GM19328 (cell line): ENCODE results near the gene ILKAP.
A peak's percentile ranks its signal among the peaks of the same experiment; 100 is the strongest.

Source experiments
- ATAC-seq: cut with Tn5 transposase; IDR thresholded peaks from one replicate; pipeline ENCODE4 v1.9.1; 2021; ENCODE audit warnings: mild to moderate bottlenecking, moderate library complexity; ENCODE audit not compliant: unreplicated experiment

The ILKAP gene

DNA sequence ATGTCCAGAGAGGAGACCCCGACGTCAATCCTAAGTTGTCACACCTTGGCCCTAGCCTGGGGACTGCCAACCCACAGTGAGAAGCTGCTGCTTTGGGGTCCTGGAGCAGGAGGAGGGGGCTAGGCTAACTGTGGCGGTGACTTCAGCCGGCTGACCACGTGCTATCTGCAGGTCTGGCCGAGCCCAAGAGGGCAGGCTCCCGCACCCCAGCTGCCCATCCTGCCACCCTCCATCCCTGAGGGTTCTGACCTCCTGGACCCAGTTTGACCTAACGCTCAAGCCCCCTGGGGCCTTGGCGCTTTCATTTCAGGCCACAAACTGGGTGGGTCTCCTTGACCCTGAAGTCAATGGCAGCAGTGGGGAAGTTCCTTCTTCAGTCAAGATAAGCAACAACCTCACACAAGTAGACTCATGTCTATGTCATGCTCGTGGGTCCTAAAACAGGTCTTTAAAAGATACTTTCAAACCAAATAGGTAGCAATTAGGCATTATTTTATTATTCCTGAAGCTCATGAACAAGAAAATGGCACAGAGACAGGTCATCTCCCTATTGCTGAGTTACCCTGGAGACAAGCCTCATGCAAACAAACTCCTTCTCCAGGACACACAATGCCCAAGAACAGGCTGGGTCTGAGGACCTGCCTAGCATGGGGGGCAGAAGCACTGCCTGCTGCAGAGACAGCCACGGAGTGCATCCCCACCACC, 34.1 kb upstream of the ILKAP start:
- ATAC-seq = no peak

DNA sequence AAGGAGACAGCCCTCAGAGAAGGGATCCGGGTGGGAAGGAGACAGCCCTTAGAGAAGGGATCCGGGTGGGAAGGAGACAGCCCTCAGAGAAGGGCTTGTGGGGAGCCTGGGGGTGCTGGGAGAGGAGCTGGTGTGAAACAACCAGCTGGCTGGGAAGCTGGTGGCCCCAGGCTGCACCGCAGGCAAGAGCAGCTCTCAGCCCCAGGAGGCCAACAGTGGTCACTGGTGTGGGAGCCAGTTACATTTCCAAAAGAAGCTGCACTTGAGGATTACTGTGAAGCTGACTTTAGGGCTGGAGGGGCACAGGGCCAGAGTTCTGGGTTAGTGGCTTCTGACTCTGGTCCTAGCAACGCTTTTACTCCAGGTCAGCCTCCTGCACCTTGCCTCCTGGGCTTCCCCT, 33.1 kb upstream of the ILKAP start:
- no peak for ATAC-seq

DNA sequence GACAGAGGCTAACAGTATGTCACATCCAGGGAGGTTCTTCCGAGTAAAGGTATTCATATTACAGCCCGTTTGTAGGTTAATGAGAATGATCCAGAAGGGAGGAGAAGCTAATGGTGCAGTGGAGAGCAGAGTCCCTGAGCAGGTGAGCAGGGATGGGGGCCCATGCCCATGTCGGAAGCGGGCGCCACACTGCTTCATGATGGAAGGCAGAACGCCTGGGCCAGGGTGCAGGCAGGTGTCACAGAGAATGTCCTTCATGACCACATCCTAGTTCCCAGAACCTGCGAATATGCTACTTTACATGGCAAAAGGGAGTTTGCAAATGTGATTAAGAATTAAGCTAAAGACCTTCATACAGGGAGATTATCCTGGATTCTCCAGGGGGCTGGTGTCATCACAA, 32.4 kb upstream of the ILKAP start:
- ATAC-seq = no peak

DNA sequence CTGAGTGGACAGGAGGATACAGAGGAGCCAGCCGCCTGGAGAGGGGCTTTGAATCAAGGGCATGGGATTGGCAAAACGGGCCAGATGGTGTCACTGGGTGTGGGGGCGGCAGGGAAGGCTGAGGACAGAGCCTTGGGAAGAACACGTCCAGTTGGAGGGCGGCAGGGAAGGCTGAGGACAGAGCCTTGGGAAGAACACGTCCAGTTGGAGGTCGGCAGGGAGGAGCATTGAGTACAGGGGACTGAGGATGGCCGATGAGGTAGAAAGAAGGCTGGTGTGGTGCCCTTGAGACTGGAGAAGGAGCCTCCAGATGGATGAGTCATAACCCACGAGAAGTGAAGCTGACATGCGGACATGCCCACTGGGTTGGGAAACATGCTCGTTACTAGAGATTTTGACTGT, 31.8 kb upstream of the ILKAP start:
- no peak for ATAC-seq

DNA sequence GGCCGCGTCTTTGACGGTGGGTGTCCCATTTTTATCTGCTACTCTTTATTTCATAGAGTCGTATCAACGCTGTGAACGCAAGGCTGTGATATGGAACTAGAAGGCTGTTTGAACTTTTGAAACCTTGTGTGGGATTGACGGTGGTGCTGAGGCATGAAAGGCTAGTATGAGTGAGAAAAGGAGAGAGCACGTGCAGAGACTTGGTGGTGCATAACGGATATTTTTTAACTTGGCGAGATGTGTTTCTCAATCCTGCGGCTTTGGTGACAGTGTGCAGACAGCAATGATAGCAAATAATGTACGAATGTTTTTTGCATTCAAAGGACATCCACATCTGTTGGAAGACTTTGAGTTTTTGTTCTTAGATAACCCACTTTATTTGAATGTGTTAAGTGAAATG, 30.1 kb upstream of the ILKAP start:
- no peak for ATAC-seq

DNA sequence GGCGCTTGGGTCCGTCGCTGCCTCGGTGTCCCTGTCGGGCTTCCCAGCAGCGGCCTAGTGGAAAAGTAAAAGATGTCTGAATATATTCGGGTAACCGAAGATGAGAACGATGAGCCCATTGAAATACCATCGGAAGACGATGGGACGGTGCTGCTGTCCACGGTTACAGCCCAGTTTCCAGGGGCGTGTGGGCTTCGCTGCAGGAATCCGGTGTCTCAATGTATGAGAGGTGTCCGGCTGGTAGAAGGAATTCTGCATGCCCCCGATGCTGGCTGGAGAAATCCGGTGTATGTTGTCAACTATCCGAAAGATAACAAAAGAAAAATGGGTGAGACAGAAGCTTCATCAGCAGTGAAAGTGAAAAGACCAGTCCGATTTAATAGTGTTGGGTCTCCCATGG, 28.3 kb upstream of the ILKAP start:
- ATAC-seq = no peak

DNA sequence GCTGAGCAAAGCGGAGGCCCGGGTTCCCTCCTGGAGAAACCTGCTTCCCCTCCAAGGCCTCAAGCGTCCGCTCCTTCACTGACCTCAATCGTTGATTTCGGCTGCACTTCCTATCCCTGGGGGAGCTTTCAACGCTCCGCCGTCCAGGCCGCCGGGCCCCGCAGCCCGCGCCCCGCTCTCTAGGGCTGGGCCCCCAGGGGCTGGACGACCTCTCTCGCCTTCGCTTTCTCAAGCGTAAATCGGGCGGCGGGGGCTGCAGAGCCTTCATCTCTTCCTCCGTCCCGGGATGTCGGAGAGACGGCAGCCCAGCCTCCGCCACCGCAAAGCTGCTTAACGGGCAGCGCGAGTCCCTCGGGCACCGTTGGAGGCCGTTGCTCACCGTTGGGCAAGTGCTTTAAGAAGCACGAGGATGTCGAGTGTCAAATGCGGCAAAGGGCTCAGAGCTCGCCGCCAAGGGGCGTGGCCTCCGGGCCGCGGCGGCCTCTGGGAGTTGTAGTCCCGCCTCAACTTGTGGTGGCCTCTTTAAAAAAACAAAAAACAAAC, 27.8 kb upstream of the ILKAP start:
- peak; percentile 68 for ATAC-seq

DNA sequence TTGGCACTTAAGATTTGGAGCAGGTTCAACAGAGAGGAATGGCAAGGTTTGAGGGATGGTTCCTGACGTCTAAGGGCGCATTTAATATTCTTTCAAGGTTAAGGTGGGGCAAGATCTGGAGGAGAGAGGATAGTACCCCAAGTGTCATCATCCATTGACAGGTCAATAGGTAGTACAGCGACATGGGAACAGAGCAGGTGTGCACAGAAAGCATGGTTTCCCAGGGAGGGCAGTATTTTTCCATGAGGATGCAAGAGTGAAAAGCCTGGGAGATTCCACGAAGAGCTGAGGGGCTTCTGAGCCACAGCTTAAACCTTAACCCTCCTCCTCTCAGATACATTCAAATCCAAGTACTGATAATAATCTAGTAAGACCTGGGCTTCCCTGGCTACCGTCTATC, 27.2 kb upstream of the ILKAP start:
- ATAC-seq = no peak

DNA sequence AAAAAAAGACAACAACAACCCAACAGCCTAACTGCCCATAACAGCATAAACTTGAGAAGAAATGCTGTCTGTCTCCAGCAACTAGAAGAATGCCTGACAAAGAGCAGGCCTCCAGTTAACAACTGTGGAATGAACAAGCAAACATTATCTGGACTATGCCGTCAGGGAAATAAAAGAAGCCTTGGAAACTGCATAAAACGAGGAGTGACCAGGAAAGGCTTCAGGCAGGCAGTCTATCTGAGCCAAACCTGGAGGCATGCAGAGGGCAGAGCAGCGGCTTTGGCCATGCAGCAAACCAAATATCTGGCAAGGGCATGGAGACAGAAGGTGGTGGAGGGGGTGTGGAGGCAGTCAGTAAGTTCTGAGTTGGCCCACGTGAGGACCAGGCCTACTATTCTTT, 25.2 kb upstream of the ILKAP start:
- no peak for ATAC-seq

DNA sequence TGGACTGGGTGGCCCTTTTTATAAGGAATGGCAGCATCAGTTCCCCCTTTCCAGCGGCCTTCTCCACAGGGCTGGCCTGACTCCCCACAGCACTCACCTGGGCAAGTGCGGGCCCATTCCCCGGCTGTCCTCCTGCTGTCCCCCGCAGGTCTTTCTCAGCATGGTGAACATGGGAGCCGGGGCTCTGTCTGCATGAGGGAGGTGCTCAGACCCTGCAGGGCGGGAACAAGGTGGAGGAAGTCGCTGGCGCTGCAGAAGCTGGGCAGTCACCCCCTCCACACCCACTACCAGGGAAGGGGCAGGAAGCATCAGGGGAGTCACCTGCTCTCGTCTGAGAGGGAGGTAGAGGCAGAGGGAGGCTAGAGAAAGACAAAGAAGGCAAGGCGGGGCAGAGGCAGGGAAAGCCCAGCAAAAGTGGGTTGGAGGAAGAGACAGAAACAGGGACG, 24.1 kb upstream of the ILKAP start:
- no peak for ATAC-seq

DNA sequence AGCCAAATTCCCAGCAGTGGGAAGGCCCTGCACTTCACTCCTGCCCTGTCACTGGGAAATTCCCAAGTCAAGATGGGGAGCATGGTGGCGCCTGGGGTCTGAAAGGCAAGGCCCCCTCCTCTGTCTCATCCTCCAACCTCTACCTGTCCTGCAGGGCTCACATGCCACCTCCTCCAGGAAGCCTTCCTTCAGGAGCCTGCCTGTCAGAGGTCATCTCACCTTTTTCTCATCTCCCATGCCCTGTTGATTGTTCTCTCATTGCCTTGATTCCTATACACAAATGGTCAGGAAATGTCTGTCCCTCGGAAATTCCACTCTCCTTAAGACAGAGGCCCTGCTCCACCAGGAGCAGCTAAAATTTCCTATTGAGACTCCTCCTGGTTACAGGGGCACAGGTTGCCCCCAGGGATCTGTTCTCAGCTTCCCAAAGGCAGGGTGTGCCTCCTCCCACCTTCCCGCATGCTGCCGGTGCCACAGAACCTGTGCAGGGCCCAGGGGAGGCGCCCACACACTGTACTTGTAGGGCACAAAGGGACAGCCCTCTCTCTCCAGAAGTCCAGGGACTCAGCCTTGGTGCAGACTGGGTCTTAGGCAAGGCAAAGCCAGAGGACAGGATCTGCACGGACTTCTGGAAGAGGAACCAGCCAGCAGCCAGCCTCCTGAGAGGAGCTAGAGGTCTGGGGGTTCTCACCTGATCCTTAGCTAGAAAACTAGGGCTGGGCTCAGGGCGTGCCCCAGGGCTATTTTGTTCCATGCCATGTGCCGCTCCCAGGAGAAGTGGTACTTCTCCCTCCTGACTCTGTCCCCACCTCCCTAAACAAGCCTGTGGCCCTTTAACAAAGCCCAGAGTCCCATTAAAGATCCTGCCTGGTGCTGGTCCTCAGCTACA, 23.4 kb upstream of the ILKAP start:
- ATAC-seq = no peak

DNA sequence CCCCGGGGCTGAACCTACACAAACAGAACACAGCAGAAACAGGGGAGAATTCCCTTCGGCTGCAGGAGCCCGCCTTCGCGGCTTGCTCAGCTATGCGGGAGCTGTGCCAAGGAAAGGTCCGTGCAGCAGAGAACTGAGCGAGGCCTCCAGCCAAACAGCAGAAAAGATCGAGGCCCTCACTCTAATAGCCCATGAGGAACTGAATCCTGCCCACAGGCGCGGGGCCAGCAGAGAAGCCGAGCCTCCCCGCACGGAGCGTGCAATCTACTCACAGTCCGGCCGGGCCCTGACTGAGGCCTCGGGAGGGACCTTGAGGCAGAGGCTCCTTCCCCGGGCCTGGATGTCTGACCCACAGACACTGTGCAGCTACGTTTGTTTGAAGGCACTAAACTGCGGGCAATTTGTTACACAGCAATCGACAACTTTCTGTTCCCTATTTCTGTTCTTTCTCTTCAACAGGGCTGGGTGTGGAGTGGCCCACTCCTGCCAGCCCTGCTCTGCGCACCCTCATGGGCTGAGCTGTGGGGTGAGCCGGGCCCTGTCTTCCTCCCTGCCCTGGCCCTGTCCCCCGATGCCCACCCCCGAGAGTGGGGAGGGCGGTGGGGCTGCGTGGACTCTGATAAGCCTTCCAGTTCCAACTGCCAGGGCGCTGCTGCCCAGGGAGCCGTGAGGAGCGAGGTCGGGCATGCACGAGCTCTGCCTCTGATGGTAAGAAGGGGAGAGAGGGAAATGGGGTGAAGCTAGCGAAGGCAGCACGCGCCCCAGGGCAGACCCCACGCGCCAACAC, 22.6 kb upstream of the ILKAP start:
- ATAC-seq = no peak

DNA sequence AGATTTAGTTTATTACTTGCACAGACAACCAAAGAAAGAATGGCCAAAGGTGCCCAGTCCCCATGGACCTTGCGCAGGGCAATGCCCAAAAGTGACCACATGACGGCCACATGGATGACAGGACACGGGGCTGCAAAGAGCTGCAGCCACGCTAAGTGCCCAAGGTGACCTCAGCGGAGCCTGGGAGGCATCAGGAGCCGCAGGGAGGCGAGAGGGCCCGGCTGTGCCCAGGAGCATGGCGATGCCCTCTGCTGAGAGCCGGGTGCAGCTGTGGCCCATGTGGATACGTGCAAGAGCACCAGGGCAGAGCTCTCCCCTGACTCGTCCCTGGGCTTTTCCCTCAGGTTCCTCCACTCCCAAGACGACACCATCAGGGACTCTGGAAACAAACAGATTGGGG, 21.6 kb upstream of the ILKAP start:
- no peak for ATAC-seq

DNA sequence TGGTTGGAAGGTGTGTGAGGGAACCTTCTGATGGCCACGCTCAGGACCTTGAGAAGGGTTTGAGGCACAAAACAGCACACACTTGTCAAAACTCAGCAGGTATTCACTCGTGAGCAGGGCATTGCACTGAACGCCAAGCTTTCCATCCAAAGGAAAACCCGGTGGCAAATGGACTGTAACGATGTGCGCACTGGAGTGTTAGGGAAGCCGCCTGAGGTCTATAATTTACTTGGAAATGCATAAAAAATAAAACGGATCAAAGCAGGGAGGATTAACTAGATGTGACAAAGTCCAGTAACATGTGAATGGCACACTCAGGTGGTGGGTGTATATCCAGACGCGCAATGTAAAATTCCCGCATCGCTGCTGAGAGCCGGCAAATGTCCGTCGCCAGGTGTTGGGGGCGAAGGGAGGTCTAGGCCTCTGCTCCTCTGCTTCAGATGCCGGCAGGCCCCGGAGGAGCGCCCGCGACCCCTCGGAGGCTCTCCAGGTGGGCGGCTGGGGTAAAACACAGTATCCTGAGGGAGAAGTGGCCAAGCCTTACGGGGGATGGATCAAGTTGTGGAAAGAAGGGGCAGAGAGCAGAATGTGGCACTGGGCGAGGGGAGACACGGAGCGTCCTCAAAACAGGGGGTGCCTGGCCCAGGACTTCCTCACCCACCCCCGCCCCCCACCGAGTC, 21.0 kb upstream of the ILKAP start:
- no peak for ATAC-seq

DNA sequence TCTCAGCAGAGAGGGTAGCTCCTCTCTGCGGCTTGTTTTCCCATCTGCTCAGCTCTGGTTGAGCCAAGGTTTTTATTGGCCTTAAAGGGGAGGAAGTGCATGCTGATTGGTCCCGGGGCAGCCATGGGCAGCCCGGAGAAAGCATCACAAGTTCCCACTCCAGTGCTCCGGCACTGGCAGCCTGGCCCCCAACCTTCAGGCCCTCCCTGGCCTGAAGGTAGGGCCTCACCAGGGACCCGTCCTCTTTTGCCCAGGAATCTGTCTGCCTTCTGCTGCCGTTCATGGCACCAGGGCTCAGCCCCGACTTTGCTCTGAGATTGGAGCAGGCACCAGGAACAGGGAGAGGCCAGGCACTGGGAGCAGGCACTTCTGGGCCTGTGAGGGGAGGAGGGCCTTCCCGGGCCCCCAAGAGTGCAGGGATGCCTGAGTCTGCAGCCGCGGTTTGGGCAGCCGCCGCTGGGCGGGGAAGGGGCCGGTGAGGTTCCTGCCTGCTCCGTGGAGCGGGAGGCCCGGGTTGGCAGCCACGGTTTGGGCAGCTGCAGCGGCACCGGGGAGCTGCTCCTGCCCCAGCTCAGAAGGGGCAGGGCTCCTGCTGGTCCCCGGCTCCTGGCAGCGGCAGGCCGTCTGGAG, 17.5 kb upstream of the ILKAP start:
- no peak for ATAC-seq

DNA sequence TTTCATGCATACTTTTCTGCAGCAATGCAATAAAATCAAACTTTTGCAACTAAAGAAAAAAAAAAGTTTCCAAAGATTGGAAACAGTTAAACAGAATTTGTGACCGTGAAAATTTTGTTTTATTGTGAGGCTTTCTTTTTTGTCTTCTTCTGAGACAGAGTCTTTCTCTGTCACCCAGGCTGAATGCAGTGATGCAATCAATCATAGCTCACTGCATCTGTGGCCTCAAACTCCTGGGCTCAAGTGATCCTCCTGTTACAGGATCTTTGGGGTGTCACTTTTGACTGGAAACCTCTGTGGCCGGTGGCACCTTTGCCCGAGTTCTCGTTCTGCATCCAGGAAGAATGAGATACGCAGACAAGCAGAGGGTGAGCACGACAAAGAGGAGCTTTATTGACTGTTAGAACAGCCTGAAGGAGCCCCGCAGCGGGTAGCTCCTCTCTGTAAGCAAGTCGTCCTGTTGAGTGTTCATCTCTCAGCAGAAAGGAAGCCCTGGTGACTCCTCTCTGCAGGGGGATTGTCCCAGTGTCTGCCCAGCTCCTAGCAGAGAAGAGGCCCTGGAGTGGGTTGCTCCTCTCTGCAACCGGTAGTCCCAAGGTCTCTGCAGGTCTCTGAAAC, 16.9 kb upstream of the ILKAP start:
- no peak for ATAC-seq

DNA sequence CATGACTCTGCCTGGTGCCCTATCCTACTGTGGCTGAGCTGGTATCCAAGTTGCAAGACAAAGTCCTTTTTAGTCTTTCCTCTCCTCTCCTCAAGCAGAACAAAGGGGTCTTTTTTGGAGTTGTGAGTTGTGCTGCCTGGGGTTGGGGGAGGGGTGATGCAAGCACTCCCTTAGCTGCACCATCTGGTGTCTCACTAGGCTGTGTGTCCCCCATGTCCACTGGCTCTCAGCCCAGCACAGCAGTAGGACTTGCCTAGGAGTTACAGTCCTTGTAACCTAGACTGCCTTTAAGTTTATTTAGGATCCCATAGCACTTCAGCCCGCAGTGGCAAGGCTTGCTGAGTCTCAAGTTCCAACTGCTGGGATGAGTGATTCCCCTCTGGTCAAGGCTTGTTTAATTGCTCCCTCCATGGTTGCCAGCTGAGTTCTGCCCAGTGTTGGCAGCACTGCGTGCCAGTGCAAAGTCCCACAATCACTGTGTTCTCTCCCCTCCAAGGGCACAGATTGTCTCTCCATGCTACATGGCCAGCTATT, 13.2 kb upstream of the ILKAP start:
- ATAC-seq = no peak

DNA sequence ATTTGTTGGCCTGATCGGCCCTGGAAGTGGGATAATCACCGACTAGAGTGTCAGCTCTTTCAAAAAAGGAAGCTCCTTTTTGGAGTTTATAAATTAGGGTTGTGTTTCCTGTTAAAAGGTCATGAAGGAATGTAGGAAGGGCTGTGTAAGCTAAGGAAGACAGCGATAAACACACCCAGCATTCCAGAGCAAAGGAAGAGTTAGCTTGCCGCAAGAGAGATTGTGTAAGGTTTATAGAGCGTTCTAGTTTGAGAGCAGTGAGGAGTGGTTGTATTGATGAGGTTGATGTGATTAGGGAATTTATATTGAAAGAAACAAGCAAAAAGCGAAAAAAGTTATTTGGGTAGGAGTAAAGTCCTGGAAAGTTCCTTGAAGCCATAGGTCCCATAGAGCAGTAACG, 3.5 kb upstream of the ILKAP start:
- ATAC-seq = no peak

DNA sequence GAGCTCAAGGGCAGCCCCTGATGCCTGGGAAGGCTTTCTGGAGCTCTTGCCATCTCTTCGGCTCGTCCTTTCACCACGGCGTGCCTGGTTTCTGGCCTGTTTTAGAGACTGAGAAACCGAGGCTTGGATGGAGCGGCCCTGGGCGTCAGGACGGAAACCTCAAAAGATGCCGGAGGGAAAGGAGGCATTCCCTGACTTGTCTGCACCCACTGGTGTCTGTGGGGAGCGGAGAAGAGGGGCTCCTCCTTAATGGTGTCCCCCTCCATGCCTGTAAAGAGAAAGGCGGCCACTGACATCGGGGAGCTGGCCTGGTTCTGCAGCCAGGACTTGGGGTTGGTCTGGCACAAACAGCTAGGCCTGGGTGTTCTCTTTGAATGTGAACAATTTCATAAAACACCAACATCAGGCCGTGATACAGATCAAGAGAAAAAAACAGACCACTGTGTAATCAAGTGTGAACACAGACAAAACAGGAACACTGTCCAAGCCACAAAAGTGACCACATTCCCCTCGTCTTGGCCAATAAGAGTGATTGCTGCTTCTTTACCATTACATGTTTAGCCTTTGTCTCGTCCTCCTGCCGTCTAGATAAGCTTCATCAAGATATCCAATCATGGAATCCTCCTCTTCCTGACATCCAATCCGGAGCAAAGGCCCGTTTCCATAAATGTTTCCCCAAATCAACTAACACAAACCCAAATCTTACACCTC, 633 bp upstream of the ILKAP start:
- ATAC-seq = peak; percentile 8
